Right lobe of liver (tissue), 4 donors: Measurements from ENCODE around the gene HLF.

Experiments
- CTCF ChIP-seq, 4 donors: fragments of 200-600 bp in 3 of 4; fragments of 450-650 bp in 1 of 4; IDR thresholded peaks; one replicate each; pipeline versions ENCODE4 v1.5.1 to v1.8.0; 2016 to 2022; ENCODE audit warnings: antibody characterized with exemption in 4 of 4, mild to moderate bottlenecking in 2 of 4
- POLR2A ChIP-seq: fragments of 450-650 bp; IDR thresholded peaks from one replicate; pipeline ENCODE4 v1.6.1; 2017; ENCODE audit warnings: antibody characterized with exemption, mild to moderate bottlenecking
- donor health status: DM: no; HTN: no; CAD: no.
- donor health status: DM: no; HTN: no; CAD: no.
- donor health status: DM: no; HTN: yes; CAD: no.

- TF ChIP-seq CTCF (IDR thresholded peaks at IDR 0.05) (no peak), POLR2A (no peak)
Observed at GRCh38 chr17:55248077-55248476, 16.7 kb upstream of the HLF start.
